GM12878 (cell line): ENCODE results near the gene DCN.

Experiments used
- E4F1 ChIP-seq: fragments of 450-650 bp; IDR thresholded peaks from 2 replicates; pipeline ENCODE4 v1.6.1; 2018; ENCODE audit warnings: borderline replicate concordance, mild to moderate bottlenecking; ENCODE audit not compliant: partially characterized antibody
- JUNB ChIP-seq: IDR thresholded peaks from 2 replicates; pipeline ENCODE4 v1.6.1; 2016; ENCODE audit warnings: antibody characterized with exemption, mild to moderate bottlenecking
- NFYB ChIP-seq: IDR thresholded peaks from 2 replicates; pipeline ENCODE4 v1.6.1; 2011; ENCODE audit warnings: low read depth, mild to moderate bottlenecking, low read length, improper control_type of control experiment, moderate library complexity; ENCODE audit not compliant: insufficient read depth
- STAT1 ChIP-seq: fragments of 450-650 bp; conservative IDR thresholded peaks from 2 replicates; pipeline ENCODE4 v1.6.1; 2014; ENCODE audit warnings: antibody characterized with exemption, mild to moderate bottlenecking
- ZNF274 ChIP-seq: IDR thresholded peaks from one replicate; pipeline ENCODE4 v1.8.0; 2011; ENCODE audit not compliant: insufficient read length, insufficient read depth

DNA sequence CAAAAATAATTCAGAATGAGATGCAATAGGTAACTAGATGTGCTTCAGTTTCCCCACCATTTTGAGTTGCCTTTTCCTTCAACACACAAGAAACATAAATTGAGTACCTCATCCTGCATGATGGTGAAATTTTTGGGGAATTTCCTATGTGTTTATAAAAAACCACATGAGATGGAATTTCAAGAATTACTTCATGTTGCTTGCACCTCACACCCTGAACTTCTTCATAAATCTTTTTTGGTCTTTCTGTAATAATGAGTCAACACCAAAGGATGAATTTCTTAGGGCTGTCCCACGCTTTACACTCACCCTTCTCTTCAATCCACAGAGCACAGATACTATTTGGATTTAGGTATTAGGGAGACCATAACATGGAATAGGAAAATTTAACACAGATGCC, 48.7 kb downstream of the DCN start:
- TF ChIP-seq E4F1, result no peak
- TF ChIP-seq ZNF274, result no peak
- TF ChIP-seq STAT1, result no peak
- TF ChIP-seq JUNB, result no peak
- no peak for TF ChIP-seq NFYB
